Measurements from ENCODE around the gene MARK2.
A peak's percentile ranks its signal among the peaks of the same experiment; 100 is the strongest.

Gene MARK2

GRCh38 chr11:63829823-63830489 is 9.0 kb upstream of the MARK2 start:
- DNase-seq (ENCODE audit: low read depth in 2 of 2) = no peak

- no peak for DNase-seq (ENCODE audit: low read depth in 2 of 2)
These were observed 7.6 kb upstream of the MARK2 start for GRCh38 chr11:63831326-63831725.

- no peak for DNase-seq (ENCODE audit: low read depth in 2 of 2)
These were observed 6.6 kb upstream of the MARK2 start for GRCh38 chr11:63832336-63832735.

- no peak for DNase-seq (ENCODE audit: low read depth in 2 of 2)
These were observed 5.9 kb upstream of the MARK2 start for GRCh38 chr11:63833048-63833447.

GRCh38 chr11:63834535-63835157 is 4.3 kb upstream of the MARK2 start:
- no peak for DNase-seq (ENCODE audit: low read depth in 2 of 2)

GRCh38 chr11:63835158-63835545 is 3.8 kb upstream of the MARK2 start:
- DNase-seq (ENCODE audit: low read depth in 2 of 2) = no peak

GRCh38 chr11:63837027-63837688 is 1.8 kb upstream of the MARK2 start:
- DNase-seq (ENCODE audit: low read depth in 2 of 2) = peak in 1 of 2 experiments; percentile 49

GRCh38 chr11:63837739-63838138 is 1.2 kb upstream of the MARK2 start:
- no peak for DNase-seq (ENCODE audit: low read depth in 2 of 2)

- DNase-seq (ENCODE audit: low read depth in 2 of 2) = no peak
These were observed 696 bp upstream of the MARK2 start for GRCh38 chr11:63838150-63838677.

GRCh38 chr11:63839508-63840355 is 822 bp downstream of the MARK2 start:
- no peak for DNase-seq (ENCODE audit: low read depth in 2 of 2)

GRCh38 chr11:63840356-63841060 is 1.6 kb downstream of the MARK2 start:
- DNase-seq (ENCODE audit: low read depth in 2 of 2) = no peak

GRCh38 chr11:63841554-63841953 is 2.6 kb downstream of the MARK2 start:
- DNase-seq (ENCODE audit: low read depth in 2 of 2) = no peak

- no peak for DNase-seq (ENCODE audit: low read depth in 2 of 2)
These were observed 4.1 kb downstream of the MARK2 start for GRCh38 chr11:63843041-63843440.

- no peak for DNase-seq (ENCODE audit: low read depth in 2 of 2)
These were observed 5.9 kb downstream of the MARK2 start for GRCh38 chr11:63844836-63845235.

GRCh38 chr11:63845303-63845702 is 6.4 kb downstream of the MARK2 start:
- DNase-seq (ENCODE audit: low read depth in 2 of 2) = peak; percentile 36 to 46

GRCh38 chr11:63845911-63846310 is 7.0 kb downstream of the MARK2 start:
- no peak for DNase-seq (ENCODE audit: low read depth in 2 of 2)

GRCh38 chr11:63846897-63847296 is 8.0 kb downstream of the MARK2 start:
- DNase-seq (ENCODE audit: low read depth in 2 of 2) = no peak

GRCh38 chr11:63847363-63847762 is 8.5 kb downstream of the MARK2 start:
- no peak for DNase-seq (ENCODE audit: low read depth in 2 of 2)

GRCh38 chr11:63849691-63850090 is 10.8 kb downstream of the MARK2 start:
- no peak for DNase-seq (ENCODE audit: low read depth in 2 of 2)

GRCh38 chr11:63850920-63851319 is 12.0 kb downstream of the MARK2 start:
- no peak for DNase-seq (ENCODE audit: low read depth in 2 of 2)

- DNase-seq (ENCODE audit: low read depth in 2 of 2) = no peak
These were observed 12.5 kb downstream of the MARK2 start for GRCh38 chr11:63851364-63851763.

Data from fibroblast of skin of left quadriceps (primary cell).